HG02973 (cell line): ENCODE data around the gene FOXD2.

Source experiments
- ATAC-seq: cut with Tn5 transposase; IDR thresholded peaks from one replicate; pipeline ENCODE4 v1.9.1; 2021; ENCODE audit warnings: moderate library complexity; ENCODE audit not compliant: unreplicated experiment

FOXD2 gene

DNA sequence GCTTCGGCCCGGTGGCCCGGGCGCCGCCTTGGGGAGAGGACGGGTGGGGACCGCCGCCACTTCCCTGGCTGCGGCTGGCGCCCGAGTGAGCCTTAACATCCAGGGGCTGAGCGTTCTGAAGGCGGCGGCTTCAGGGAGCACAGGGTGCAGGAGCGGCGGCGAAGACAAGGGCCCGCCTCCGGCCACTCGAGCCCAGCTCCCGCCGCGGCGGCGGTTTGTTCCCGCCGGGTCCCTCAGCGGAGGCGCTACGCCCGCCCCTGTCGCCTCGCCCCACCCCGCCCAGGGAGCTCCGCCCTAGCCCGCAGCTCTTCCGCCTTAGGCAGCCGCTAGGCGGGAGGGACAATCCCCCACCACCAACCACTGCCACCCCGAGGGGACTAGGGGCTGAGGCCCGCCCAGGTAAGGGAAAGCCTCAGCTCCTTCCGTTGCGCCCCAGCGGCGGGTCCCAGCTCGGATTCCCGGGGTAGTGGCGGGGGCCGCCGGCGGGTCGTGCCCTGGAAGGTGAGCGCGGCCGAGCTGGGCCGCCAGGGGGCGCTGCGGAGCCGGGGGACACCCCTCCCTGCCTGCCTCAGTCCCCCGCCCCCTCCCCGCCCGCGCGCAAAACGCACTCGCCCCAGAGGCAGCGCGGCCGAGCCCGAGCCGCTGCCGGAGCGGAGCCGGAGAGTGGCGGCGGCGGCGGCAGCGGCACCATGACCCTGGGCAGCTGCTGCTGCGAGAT, at the start of gene FOXD2:
Gene FOXD2, plus strand, starts transcription at position 598 of the 718 bp plus-strand sequence. Its CDS starts 92 bp downstream, at position 690.
- ATAC-seq, result peak; percentile 83

DNA sequence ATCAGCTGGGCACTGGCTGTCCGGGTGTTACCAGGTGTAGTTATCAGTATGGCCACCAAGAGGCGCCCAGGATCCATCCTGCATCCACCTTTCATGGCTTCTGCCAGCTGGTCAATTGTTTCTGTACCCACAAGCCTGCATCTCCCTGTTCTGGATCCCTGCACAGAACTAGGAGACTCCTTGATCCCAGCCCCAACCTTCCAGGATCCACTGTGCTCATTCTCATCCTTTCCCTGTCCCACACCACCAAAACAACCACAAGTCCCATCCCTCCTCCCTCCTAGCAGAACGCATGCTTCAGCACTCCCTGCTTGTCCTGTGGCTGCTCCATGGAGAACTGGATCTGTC, 49.0 kb upstream of the FOXD2 start:
- ATAC-seq, result peak; percentile 75

DNA sequence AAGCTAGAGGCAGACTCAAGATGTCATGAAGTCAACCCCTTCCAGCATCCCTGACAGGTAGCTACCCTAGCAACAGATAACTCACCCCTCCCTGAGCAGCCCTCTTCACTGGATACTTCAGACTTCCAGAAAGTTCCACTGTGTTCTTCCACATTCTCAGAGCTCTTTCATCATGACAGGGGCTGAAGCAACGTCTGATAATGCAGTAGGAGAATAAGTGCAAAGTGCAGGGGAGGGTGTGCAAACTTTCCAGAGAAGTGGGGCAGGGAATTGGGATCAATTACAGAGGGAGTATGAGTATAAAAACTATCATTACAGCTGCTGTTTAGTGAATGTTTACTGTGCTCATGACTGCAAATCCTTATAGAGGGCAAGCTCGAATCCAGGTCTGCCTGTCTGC, 48.1 kb upstream of the FOXD2 start:
- no peak for ATAC-seq

DNA sequence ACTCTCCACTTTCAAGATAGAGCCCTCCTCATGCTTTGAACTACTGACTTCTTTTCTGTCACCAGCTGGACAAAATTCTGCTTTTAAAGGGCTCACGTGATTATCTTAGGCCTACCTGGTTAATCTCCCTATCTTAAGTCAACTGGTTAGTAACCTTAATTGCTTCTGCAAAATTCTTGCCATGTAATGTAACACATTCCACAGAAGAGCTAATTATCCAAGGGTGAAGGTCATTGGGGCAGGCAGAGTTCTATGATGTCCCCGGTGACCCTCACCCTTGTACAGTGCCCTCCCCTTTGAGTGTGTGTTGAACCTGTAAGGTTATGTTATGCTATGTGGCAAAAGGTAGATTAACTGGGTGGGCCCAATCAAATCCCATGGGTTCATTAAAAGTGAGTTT, 47.0 kb upstream of the FOXD2 start:
- ATAC-seq, result no peak

DNA sequence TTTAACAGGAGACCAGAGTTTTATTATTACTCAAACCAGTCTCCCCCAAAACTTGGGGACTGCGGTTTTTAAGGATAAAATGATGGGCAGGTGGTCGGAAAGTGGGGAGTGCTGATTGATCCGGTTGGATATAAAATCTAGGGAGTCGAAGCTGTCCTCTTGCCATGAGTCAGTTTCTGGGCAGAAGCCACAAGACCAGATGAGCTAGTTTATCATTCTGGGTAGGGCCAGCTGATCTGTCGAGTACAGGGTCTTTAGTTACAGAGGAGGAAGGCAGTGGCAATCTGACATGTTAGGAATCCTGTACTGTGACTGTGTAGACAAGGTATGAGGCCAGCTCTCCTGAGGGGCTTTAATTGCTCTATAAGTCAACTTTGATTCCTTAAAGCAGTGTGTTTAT, 44.7 kb upstream of the FOXD2 start:
- no peak for ATAC-seq

DNA sequence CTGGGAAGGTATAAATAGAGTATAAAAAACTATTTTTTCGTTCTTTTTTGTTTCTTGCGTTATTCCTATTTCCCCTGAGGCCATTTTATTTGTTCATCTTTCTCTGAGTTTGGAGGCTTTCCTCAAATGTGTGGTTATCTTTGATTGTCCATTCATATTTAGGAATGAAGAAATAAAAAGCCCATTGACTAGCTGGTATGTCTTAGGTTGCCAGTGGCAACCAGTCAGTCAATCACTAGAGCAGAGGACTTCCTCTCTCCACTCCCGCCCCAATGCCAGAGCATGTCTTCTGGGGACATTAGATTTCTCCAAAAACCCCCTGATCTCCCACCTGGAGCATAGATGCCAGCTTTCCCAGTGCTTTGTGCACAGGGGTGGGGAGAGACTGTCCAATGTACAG, 42.4 kb upstream of the FOXD2 start:
- no peak for ATAC-seq

DNA sequence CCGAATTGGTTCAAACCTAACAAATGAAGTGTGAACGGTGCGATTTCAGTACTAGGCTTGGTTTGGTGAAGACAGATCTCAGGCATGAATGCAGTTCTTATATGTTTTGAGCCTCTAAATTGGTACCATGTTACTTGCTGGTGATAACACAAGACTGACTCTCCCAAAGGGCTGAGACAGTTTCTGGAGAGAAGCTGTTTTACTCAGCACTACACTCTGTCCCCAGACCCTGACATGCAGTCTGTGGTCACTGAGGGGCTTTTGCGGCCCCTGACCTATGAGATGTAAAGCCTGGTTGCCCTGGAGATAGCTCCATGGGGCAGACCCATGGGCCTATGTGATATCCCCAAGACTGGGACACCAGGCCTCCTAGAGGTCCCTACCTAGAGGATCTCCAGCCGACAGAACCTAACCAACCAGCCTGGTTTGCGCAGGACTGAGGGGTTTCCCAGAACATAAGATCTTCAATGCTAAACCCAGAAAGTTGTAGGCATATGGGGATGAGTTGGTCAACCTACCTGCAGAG, 41.1 kb upstream of the FOXD2 start:
- ATAC-seq, result no peak

DNA sequence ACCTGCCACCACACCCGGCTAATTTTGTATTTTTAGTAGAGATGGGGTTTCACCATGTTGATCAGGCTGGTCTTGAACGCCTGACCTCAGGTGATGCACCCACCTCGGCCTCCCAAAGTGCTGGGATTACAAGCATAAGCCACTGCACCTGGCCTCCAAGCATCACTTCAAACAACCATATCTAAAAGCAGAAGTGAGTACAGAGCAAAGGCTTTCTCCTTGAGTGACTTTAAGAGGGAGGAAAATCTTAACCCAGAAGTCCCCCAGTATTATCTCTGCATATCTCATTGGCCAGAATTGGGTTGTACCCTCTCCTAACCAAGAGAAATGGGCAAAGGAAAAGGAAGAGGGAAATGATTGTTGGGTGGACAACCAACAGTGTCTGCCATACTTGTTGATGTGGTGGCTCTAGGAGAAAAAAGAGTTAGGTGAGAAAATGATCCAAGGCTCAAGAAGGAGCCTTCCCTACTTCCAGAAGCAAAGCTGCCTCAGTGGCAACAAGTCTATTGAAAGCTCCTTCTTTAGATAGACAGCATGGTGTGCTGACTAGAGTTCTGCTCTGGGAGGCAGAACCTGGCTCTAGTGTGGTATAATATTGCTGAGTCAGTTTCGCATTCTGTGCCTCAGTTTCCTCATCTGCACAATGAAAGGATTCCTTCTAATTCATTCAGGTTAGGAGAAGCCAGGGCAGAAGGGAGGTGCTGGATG, 38.6 kb upstream of the FOXD2 start:
- ATAC-seq, result no peak

DNA sequence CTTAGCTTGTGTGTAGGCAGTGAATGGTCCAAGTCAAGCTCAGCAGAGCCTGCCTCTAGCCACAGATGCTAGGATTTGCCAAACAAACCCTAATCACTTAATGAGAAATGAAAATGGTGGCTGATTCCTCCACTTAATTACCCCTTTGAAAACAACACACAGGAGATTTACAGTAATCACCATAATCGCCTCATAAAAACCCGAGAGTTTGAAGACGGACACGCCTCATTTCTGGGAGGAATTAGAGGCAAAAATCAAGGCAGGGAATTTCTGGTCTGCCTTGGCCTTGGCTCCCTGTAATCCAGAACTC, 38.0 kb upstream of the FOXD2 start:
- ATAC-seq, result no peak

DNA sequence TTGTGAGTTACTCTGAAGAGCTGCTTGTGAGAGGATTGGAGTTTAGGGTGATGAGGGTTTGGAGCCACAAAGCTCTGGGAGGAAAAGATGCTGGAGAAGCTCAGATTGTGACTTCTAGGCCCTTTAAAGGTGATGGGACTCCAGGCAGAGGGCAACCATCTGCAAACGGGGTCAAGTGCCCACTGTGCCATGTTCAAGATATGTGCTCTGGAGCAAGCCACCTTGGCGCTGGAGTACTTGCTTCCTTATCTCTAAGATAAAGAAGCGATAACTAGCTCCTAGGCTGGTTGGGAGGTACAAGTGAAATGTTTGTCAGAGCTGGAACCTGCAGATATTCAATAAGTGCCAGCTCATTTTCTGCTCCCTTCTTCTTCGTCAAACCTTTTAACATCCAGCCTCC, 36.1 kb upstream of the FOXD2 start:
- ATAC-seq, result no peak

DNA sequence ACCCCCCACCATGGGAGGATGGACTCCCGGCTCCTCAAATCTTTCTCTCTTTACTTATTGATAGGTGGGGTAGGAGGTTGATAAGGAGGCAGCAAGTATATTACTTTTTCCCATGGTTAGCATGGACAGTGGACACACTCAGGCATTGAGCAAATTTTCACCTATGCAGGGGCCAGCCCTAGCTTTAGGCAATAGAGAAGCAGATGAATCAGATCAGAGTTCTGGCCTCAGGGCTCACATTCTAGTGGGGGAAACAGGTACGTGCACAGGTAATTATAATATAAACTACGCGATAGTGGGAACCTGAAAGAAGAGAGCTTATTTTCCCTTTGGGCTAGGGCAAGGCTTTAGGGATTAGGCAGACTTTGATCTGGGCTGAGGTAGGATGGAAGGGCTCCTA, 35.3 kb upstream of the FOXD2 start:
- no peak for ATAC-seq

DNA sequence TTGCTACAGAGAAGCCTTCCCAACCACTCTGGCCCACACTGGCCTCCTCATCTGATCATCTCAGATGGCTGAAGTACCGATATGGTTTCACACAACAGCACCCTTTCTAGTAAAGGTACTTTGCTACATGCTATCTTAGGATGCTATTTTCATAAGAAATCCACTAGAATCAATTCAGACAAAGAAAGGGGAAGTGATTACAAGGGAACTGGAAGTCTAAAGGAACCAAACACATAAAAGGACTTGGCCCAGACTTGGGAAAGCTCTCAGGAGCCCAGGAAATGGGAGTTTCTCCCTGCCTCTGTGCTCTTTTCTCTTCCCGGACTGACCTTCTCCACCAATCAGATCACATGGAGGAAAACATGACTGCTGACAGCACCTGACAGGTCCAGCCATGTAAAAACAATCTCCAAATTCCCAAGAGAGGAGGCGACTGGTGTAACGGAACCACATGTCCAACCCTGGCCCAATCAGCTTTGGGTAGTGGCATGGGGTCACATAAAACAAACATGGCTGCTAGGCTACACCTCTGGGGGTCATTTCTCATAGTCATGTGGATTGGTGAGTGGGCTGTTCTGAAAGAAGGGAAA, 34.4 kb upstream of the FOXD2 start:
- ATAC-seq, result no peak

DNA sequence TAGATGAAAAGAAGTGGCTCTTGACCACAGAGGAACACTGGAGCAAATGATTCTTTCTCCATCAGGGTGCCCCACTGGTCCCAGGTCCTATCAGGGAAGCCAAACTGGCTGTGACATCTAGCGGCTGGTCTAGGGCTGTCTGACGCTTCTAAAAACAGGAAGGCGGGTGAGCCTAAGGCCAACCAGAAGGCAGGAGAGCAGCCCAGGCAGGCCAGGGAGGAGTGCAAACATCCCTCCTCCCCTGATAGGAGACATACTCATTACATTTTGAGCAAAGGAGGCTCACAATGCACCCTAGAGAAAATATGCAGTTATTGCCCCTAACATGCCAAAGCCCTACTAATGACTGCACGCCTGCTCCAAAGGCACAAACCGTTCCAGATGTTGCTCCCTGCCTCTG, 32.1 kb upstream of the FOXD2 start:
- no peak for ATAC-seq

DNA sequence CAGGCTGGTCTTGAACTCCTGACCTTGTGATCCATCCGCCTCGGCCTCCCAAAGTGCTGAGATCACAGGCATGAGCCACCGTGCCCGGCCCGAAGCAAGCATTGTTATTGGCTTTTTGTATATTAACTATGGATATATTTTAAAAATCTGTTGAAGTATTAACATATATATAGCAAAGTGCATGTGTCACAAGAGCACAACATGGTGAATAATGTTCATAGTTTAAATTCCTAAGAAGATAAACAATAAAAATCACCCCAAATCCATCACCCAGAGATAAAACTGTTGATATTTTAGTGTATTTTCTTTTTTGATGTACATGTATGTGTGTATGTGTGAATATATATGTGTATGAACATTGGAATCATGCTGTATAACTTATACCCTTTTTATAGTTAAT, 30.9 kb upstream of the FOXD2 start:
- ATAC-seq, result no peak

DNA sequence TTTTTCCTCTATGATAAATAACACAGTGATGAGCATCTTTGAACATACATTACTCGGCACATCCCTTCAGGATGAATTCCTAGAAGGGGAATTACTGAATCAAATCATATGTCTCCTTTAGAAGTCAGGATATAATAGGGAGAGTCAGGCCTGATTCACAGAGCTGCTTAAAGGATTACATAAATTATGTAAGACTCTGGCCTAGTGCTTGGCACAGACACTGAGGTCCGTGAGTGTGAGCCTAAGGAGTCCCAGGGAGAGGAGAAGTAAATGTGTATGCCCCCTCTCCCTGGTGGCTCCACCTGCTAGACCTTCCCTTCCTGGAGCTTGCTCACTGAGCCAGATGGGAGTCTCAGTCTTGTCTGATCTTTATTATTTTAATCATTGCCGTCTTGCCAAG, 30.4 kb upstream of the FOXD2 start:
- no peak for ATAC-seq

DNA sequence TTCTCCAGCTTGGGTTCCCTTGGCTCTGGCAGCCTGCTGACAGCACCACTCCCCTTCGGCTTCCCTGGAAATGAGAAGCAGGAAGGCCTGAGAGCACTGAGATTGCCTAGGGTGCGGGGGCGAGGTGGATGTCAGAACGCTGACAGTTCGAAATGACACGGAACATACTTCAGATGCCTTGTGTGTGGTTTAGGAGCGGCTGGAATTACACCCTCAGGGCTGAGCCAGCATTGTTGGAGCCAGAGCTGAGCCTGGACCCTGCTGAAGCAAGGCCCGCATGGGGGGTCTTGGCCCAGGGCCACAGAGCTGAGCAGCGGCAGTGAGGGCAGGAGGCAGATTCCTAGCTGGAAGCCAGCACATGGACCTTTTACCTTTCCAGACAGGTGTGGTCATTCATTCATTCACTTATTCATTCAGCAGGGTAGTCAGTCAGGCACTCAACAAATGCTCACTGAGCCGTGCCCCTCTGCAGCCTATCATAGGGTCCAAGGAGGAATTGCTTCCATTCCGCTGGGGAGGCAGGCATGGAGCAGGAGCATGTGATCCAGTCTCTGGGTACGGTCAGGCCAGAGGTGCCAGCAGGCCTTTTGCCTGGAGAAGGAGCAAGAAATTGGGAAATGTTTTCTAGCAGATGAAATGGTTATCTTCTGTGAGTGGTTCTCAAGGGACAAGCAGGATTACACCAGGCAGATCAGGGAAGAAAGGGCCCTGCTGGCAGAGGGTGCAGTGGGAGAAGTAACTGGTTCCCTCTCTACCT, 28.4 kb upstream of the FOXD2 start:
- ATAC-seq, result no peak

DNA sequence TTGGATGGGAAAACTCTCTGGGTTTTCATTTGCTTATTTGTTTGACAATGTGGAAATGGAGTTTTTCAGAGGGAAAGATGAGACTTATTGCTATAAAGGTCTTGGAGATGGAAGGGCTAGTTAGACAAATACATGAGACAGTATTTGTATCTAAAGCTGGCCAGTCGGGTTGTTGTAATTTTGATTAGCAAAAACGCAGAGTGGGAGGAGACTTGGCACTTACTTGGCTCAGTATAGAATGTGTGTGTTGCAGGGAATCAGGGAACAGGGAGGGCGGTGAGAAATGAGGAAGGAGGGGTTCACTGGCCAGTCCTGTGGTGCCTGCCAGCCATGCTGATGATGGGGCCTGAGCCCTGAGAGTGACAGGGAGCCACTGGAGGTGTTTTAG, 27.8 kb upstream of the FOXD2 start:
- no peak for ATAC-seq

DNA sequence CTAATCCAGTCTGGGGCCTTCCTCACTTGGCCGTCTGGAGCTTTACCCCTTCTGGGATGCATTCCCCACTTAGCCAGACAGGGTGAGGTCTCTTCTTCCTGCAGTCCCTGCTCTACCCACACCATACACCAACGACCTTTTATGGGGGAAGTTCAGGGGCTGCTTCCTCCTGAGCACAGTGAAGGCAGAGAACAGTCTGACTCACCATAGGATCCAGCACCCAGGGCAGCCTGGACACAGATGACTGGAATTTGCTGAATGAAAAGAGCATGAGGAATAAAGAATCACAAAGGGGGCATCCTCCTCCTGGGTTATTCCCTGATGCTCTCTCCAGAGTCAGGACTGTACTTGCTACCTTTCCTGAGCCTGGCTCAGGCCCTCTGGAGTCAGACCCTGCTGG, 26.4 kb upstream of the FOXD2 start:
- ATAC-seq, result no peak

DNA sequence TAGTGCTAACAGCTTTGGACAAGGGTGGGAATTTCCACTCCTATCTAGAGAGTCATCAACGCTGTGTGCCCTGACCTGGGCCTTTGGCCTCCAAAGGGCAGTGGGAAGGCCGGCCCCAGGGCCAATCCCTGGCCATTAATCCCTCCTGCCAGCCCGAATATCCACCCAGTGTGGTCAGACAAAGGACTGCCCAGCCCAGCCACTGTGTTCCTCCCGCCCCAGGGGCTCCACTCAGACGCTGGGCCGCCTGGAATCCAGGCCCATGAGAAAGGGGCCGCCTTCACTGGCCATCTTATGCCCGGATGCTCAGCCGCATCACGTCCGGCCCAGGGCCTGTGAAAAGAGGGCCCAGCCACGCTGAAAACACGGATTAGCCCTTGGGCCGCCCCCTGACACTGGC, 25.4 kb upstream of the FOXD2 start:
- no peak for ATAC-seq

DNA sequence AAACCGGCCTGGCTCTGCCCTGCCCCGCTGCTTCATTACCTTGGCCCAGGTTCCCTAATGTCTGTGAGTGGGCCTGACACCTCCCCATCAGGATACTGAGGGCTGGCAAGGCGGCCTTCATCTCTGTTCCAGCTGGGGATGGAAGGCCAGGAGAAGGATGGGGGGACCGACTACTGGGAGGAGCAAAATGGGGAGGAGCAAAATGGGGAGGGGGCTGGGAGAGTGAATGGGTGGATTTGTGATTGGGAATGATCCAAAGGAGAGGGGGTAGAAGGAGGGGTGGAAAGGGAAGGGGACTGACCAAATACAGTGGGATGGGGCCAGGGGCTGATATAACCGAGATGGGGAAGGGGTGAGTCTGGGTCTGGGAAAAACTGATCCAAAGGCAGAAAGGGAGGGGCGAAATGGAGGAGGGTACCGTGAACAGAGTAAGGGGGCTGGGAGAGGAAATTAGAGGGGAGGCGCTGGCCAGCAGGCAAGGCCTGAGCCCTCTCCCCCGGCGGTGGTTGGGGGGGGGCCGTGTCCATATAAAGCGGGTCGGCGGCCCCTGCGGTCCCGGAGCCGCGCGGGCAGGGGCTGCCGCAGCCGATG, 22.0 kb upstream of the FOXD2 start, which contains the start of gene FOXE3:
Gene FOXE3, plus strand, starts transcription at position 558 of the 591 bp plus-strand sequence. Its CDS starts 31 bp downstream, at position 589.
- ATAC-seq, result no peak
